ENCODE data around the gene GTPBP3. TPM values are rescaled to one million over a fixed set of nuclear protein-coding genes. Genes with fewer than 3 reads are reported as not detected.
"Not testable (repeated sequence)": the region's sequence is repeated elsewhere in the genome, so short reads cannot be mapped to it uniquely, and the experiment has no call there.

GTPBP3 gene
- polyA plus RNA-seq, 4 donors = 9.2 to 18.5 (median 10.9) TPM

DNA sequence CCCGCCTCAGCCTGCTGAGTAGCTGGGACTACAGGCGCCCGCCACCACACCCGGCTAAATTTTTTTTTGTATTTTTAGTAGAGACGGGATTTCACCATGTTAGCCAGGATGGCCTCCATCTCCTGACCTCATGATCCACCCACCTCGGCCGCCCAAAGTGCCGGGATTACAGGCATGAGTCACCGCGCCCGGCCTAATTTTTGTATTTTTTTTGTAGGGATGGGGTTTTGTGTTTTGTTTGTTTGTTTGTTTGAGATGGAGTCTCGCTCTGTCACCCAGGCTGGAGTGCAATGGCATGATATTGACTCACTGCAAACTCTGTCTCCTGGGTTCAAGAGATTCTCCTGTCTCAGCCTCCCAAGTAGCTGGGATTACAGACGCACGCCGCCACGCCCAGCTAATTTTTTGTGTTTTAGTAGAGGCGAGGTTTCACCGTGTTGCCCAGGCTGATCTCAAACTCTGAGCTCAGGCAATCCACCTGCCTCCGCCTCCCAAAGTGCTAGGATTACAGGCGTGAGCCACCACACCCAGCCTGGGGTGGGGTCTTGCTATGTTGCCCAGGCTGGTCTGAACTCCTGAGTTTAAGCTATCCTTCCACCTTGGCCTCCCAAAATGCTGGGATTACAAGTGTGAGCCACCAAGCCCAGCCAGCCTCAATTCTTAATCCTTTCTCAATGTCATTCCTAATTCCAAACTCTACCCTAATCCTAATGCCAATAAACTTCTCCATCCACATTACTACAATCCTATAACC, 26.7 kb downstream of the GTPBP3 start:
- not testable (repeated sequence) for H3K4me1 ChIP-seq (ENCODE audit: control insufficient read depth in 3 of 3, insufficient read depth in 2 of 3, low read depth in 1 of 3, low read length in 2 of 3); H3K27me3 ChIP-seq (ENCODE audit: control insufficient read depth in 3 of 3, insufficient read depth in 3 of 3, low read length in 3 of 3); H3K4me3 ChIP-seq (ENCODE audit: low read depth in 1 of 3, low read length in 3 of 3); H3K36me3 ChIP-seq (ENCODE audit: control insufficient read depth in 3 of 3, insufficient read depth in 2 of 3, low read depth in 1 of 3, low read length in 3 of 3); FAIRE-seq; H3K9me3 ChIP-seq (ENCODE audit: control insufficient read depth in 2 of 2, insufficient read depth in 1 of 2, low read depth in 1 of 2, low read length in 1 of 2); H3K27ac ChIP-seq (ENCODE audit: low read depth in 1 of 3, low read length in 2 of 3); DNase-seq
- 80 to 92% (median 83%) methylated on average over 20 of the region's 20 CpGs for WGBS, 3 donors

DNA sequence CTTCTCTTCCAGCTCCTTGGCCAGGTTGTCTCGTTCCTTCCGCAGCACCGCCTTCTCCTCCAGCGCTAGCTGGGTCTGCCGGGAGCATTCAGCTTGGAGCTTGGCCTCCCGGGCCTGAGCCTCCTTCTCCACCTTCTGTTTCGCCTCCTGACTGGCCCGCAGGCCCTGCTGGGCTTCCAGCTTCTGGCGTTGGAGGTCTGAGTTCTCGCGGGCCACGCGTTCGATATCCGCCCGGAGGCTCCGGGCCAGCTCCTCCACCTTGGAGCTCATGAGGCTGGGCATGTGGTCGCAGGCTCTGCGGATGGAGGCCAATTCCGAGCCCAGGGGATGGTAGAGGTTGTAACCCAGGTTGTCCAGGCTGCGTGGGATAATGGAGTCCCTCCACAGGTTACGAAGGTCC, 28.0 kb downstream of the GTPBP3 start:
- no peak for FAIRE-seq
- H3K27ac ChIP-seq (ENCODE audit: low read depth in 1 of 3, low read length in 2 of 3) = no peak overlapping the region
- WGBS, 3 donors = 90 to 94% (median 92%) methylated on average over 22 of the region's 22 CpGs

DNA sequence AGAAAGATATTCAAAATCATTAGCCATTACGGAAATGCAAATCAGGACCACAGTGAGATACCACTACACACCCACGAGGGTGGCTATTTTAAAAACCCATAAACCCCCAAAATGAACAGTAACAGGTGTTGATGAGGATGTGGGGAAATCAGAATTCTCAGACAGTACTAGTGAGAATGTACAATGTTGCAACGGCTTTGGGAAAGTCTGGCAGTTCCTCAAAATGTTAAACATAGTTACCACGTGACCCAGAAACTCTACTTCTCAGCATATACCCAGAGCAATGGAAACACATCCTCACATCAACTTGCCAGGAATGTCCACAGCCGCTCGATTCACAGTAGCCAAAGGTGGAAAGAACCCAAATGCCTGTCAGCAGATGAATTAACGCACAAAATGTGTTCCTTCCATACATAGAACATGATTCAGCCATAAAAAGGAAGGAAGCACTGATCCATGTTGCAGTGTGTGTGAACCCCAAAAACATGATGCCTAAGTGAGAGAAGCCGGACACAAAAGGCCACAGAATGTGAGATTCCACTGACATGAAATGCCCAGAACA, 32.8 kb downstream of the GTPBP3 start:
- H3K4me1 ChIP-seq (ENCODE audit: control insufficient read depth in 3 of 3, insufficient read depth in 2 of 3, low read depth in 1 of 3, low read length in 2 of 3) = no peaks in the 10 kb centered on the region
- H3K27ac ChIP-seq (ENCODE audit: low read depth in 1 of 3, low read length in 2 of 3) = peak overlapping the region in 1 of 3 donors; percentile 22
- H3K4me3 ChIP-seq (ENCODE audit: low read depth in 1 of 3, low read length in 3 of 3) = no peak overlapping the region
- H3K27me3 ChIP-seq (ENCODE audit: control insufficient read depth in 3 of 3, insufficient read depth in 3 of 3, low read length in 3 of 3) = peaks cover 0 to 3% (median 0%) of the 10 kb centered on the region in 3 donors
- no peaks in the 10 kb centered on the region for H3K36me3 ChIP-seq (ENCODE audit: control insufficient read depth in 3 of 3, insufficient read depth in 2 of 3, low read depth in 1 of 3, low read length in 3 of 3)
- no peak for DNase-seq
- H3K9me3 ChIP-seq (ENCODE audit: control insufficient read depth in 2 of 2, insufficient read depth in 1 of 2, low read depth in 1 of 2, low read length in 1 of 2) = no peaks in the 10 kb centered on the region
- WGBS, 3 donors = 34 to 58% (median 45%) methylated on average over 8 of the region's 8 CpGs
- no peak for FAIRE-seq

More for the DNA sequence above, 28.0 kb downstream of the GTPBP3 start:
- no peak for DNase-seq
- no peaks in the 10 kb centered on the region for H3K4me1 ChIP-seq (ENCODE audit: control insufficient read depth in 3 of 3, insufficient read depth in 2 of 3, low read depth in 1 of 3, low read length in 2 of 3)
- H3K27me3 ChIP-seq (ENCODE audit: control insufficient read depth in 3 of 3, insufficient read depth in 3 of 3, low read length in 3 of 3) = peaks cover 0 to 3% (median 0%) of the 10 kb centered on the region in 3 donors
- no peaks in the 10 kb centered on the region for H3K36me3 ChIP-seq (ENCODE audit: control insufficient read depth in 3 of 3, insufficient read depth in 2 of 3, low read depth in 1 of 3, low read length in 3 of 3)
- no peaks in the 10 kb centered on the region for H3K9me3 ChIP-seq (ENCODE audit: control insufficient read depth in 2 of 2, insufficient read depth in 1 of 2, low read depth in 1 of 2, low read length in 1 of 2)
- no peak overlapping the region for H3K4me3 ChIP-seq (ENCODE audit: low read depth in 1 of 3, low read length in 3 of 3)

DNA sequence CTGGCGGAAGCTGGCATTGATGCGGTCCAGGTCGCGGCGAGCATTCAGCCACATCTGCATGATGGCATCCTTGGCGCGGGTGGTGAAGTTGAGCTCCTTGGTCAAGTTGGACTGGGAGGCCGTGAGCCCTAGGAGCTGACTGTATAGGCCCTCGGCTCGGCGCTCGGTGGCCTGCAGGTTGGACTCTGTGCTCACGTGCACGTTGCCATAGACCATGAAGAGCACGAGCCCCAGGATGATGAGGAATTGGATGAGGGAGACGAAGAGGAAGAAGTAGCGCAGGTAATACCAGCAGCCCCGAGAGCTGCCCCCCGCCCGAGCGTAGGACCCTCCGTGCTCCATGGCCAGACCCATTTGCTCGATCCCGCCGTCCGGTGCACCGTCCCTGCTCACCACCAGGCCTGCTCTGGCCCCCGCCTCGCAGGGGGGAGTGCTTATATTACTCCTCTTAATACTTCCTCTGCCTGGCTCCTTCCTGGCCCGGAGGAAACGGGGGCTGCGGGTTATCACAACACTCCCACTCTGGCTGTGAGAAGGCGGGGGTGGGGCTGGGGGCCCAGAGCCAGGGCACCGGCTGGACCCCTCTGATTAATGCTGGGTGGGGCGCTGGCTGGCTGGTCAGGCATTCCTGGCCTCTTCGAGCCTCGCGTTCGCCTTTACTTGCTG, 39.7 kb downstream of the GTPBP3 start, which contains the start of gene PLVAP:
Gene PLVAP (minus strand): TSS at position 408 of the 666 bp plus-strand sequence. CDS start 54 bp downstream, at position 354.
- Histone ChIP-seq H3K27me3 (ENCODE audit: control insufficient read depth in 3 of 3, insufficient read depth in 3 of 3, low read length in 3 of 3) (no peaks in the 10 kb centered on the region), H3K27ac (ENCODE audit: low read depth in 1 of 3, low read length in 2 of 3) (peak within 1 kb of the TSS in 1 of 3 donors; percentile 66), H3K4me3 (ENCODE audit: low read depth in 1 of 3, low read length in 3 of 3) (peak within 1 kb of the TSS in 2 of 3 donors; percentile 11 to 14), H3K9me3 (ENCODE audit: control insufficient read depth in 2 of 2, insufficient read depth in 1 of 2, low read depth in 1 of 2, low read length in 1 of 2) (no peaks in the 10 kb centered on the region), H3K36me3 (ENCODE audit: control insufficient read depth in 3 of 3, insufficient read depth in 2 of 3, low read depth in 1 of 3, low read length in 3 of 3) (no peaks in the 10 kb centered on the region), H3K4me1 (ENCODE audit: control insufficient read depth in 3 of 3, insufficient read depth in 2 of 3, low read depth in 1 of 3, low read length in 2 of 3) (no peaks in the 10 kb centered on the region)
- no peak for DNase-seq
- no peak for FAIRE-seq
- 48 to 58% (median 53%) methylated on average over 39 of the region's 39 CpGs for WGBS, 3 donors

DNA sequence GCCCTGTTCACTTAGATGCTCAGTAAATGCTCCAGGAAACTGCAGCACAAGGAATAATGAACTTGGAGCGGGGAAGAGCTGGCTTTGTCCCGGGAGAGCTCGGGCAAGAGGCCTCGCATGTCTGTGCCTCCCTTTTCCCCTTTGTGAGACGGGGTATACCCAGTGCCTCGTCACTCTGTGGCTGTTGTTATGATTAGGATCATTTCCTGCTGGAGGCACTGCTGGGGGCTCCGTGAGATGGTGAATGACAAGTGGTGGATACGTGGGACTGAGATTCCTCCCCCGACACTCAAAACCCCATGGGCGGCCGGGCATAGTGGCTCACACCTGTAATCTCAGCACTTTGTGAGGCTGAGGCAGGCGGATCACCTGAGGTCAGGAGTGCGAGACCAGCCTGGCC, 40.9 kb downstream of the GTPBP3 start:
- FAIRE-seq = no peak
- WGBS, 3 donors = 60 to 65% (median 61%) methylated on average over 12 to 13 of the region's 13 CpGs
- no peak overlapping the region for H3K27ac ChIP-seq (ENCODE audit: low read depth in 1 of 3, low read length in 2 of 3)
- no peak overlapping the region for H3K4me3 ChIP-seq (ENCODE audit: low read depth in 1 of 3, low read length in 3 of 3)
- H3K27me3 ChIP-seq (ENCODE audit: control insufficient read depth in 3 of 3, insufficient read depth in 3 of 3, low read length in 3 of 3) = no peaks in the 10 kb centered on the region
- no peaks in the 10 kb centered on the region for H3K36me3 ChIP-seq (ENCODE audit: control insufficient read depth in 3 of 3, insufficient read depth in 2 of 3, low read depth in 1 of 3, low read length in 3 of 3)
- DNase-seq = no peak
- H3K4me1 ChIP-seq (ENCODE audit: control insufficient read depth in 3 of 3, insufficient read depth in 2 of 3, low read depth in 1 of 3, low read length in 2 of 3) = no peaks in the 10 kb centered on the region
- no peaks in the 10 kb centered on the region for H3K9me3 ChIP-seq (ENCODE audit: control insufficient read depth in 2 of 2, insufficient read depth in 1 of 2, low read depth in 1 of 2, low read length in 1 of 2)

DNA sequence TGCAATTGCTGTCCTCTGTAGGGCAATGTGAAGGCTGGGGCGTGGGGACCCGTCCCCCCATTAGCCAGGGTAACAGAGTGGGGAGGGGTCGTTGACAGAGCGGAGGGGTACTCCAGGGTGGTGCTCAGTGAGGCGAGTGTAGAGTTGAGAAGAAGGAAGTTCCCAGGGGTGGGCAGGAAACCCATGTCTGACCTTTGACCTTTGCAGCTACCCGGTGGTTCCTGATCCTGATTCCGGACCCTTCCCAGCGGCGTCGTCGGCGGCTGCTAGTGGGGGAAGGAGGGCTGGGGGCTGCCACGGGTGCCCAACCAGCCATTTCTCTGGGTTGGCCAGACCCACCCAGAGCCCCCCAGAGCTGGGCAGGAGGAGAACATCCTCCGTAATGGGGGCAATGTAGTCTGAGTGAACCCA, 41.9 kb downstream of the GTPBP3 start:
- Histone ChIP-seq H3K4me1 (ENCODE audit: control insufficient read depth in 3 of 3, insufficient read depth in 2 of 3, low read depth in 1 of 3, low read length in 2 of 3) (no peaks in the 10 kb centered on the region), H3K36me3 (ENCODE audit: control insufficient read depth in 3 of 3, insufficient read depth in 2 of 3, low read depth in 1 of 3, low read length in 3 of 3) (no peaks in the 10 kb centered on the region), H3K9me3 (ENCODE audit: control insufficient read depth in 2 of 2, insufficient read depth in 1 of 2, low read depth in 1 of 2, low read length in 1 of 2) (no peaks in the 10 kb centered on the region), H3K27me3 (ENCODE audit: control insufficient read depth in 3 of 3, insufficient read depth in 3 of 3, low read length in 3 of 3) (no peaks in the 10 kb centered on the region), H3K27ac (ENCODE audit: low read depth in 1 of 3, low read length in 2 of 3) (no peak overlapping the region), H3K4me3 (ENCODE audit: low read depth in 1 of 3, low read length in 3 of 3) (no peak overlapping the region)
- 29 to 40% (median 31%) methylated on average over 14 of the region's 14 CpGs for WGBS, 3 donors
- DNase-seq (no peak), FAIRE-seq (no peak)

DNA sequence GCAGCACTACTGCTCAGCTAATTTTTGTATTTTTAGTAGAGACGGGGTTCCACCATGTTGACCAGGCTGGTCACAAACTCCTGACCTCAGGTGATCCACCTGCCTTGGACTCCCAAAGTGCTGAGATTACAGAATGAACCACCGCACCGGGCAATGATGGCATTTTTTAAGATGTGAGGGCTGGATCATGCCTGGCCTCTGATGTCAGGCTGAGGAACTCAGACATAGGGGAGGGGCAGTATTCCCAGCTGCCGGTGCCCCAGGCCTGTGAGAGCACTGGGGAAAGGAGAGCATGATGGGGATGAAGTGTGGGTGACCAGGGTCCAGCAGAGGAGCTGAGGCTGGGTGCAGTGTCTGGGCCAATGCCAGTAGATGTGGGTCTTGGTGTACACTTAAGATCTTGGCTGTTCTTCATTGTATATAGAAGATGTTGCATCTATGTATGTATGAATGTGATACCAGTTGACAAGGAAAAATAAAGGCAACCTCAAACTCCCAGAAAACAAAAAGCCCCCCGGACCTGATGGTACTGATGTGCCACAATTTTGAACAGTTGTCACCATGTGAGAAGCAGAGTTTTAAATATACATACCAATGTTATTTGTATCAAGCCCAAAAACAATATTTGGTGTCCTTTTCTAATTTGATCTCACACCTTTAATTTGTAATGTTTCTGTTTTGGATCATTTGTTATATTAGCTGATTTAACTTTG, 43.2 kb downstream of the GTPBP3 start:
- no peak for DNase-seq
- Histone ChIP-seq H3K27ac (ENCODE audit: low read depth in 1 of 3, low read length in 2 of 3) (no peak overlapping the region), H3K27me3 (ENCODE audit: control insufficient read depth in 3 of 3, insufficient read depth in 3 of 3, low read length in 3 of 3) (no peaks in the 10 kb centered on the region), H3K36me3 (ENCODE audit: control insufficient read depth in 3 of 3, insufficient read depth in 2 of 3, low read depth in 1 of 3, low read length in 3 of 3) (no peaks in the 10 kb centered on the region), H3K9me3 (ENCODE audit: control insufficient read depth in 2 of 2, insufficient read depth in 1 of 2, low read depth in 1 of 2, low read length in 1 of 2) (no peaks in the 10 kb centered on the region), H3K4me1 (ENCODE audit: control insufficient read depth in 3 of 3, insufficient read depth in 2 of 3, low read depth in 1 of 3, low read length in 2 of 3) (no peaks in the 10 kb centered on the region), H3K4me3 (ENCODE audit: low read depth in 1 of 3, low read length in 3 of 3) (no peak overlapping the region)
- FAIRE-seq = no peak
- 94 to 98% (median 95%) methylated on average over 5 of the region's 5 CpGs for WGBS, 3 donors

All from small intestine (tissue), 7 donors.